Measurements from ENCODE around the gene PDE4B.
"Not testable (repeated sequence)": the region's sequence is repeated elsewhere in the genome, so short reads cannot be mapped to it uniquely, and the experiment has no call there.

The PDE4B gene

DNA sequence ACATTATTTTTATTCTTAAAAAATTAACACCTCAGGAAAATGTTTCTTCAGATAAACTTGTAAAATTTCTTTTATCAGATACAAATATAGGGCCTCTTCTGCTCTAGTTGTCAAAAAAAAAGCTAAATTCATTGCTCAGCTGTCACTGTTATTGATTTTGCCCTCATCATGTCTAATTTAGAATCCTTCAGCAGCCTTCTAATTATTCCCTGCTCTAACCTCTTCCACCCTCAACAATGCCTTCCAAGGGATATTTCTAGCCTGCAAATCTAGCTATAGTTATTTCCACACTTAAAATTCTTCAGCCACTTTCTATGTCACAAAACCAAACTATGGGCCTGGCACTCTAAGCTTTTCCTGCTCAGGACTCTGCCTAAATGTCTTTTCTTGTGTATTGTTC is 25.2 kb downstream of the PDE4B start:
- no peak for DNase-seq

GRCh38 chr1:65818966-65819365 is 26.3 kb downstream of the PDE4B start:
- no peak for DNase-seq

DNA sequence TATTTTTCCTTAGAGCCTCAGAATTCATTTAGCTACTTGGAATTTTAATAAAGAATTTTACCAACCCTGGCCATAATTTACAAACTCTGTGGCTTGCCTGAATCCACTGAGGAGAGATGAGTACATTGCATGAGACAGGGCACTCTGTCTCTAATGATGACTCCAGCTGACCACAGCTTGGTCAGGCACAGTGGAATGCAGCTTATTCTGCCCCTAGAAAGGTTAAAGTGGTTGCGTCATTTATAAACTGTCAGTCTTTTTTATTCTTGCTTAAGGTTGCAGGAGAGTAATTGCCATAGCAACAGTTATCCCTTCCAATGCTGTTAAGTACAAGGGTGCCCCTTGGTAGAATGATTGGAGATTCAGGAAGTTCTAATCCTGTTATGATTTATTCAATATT is 28.3 kb downstream of the PDE4B start:
- no peak for DNase-seq

DNA sequence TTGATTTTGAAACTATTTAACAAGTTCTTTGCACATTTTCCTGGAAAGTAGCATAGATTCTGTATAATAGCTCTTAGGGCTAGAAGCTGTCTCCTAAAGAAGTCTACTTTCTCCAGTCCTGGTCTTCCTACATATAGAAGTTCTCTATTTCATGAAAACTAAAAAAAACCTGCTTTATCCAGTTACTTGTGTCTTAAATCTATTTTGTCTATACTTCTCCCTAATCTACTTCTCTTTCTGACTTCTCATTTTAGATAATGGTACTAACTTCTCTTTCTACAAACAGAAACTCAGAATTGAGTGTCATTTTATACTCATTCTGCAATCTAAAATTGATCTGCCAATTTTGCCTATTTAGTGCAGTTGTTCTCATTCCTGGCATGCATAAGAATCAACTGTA is 28.7 kb downstream of the PDE4B start:
- DNase-seq: no peak

GRCh38 chr1:65824103-65824502 is 31.4 kb downstream of the PDE4B start:
- no peak for DNase-seq

- DNase-seq: no peak
Measured at GRCh38 chr1:65825741-65826140, 33.0 kb downstream of the PDE4B start.

- no peak for DNase-seq
Measured at GRCh38 chr1:65826782-65827181, 34.1 kb downstream of the PDE4B start.

GRCh38 chr1:65827346-65827745 is 34.7 kb downstream of the PDE4B start:
- DNase-seq: no peak

DNA sequence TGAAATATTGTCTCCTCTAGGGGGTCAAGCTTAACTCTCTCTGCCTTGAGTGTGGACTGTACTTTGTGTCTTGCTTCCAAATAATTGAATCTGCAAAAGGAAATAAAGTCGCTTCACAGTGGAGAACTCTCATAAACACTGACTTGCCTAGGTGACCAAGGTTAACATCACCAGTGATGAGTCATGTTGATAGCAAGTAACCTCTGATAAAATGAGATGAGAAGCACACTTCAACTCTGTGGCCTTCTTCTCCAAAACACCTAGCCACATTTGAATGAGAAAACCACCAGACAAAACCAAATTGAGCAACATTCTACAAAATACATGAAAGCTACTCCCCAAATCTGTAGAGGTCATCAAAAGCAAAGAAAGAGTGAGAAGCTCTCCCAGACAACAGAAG is 37.6 kb downstream of the PDE4B start:
- no peak for DNase-seq

DNA sequence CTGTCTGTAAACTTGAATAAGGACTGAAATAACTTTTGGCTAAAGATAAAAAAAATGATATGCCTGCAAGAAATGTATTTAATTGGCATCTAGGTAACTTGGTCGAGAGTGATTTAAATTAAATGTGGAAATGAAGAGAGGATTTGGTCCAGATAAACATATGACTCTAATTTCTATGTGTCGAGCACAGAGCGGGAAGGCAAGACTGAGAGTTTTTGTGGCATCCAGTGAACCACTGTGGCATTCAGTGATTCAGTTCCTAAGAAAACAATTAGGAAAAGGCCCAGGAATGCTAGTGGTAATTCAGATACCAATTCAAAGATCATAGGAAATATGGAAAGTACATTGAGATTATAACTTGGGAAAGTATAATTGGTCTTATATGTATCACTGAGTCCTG is 39.6 kb downstream of the PDE4B start:
- no peak for DNase-seq

DNA sequence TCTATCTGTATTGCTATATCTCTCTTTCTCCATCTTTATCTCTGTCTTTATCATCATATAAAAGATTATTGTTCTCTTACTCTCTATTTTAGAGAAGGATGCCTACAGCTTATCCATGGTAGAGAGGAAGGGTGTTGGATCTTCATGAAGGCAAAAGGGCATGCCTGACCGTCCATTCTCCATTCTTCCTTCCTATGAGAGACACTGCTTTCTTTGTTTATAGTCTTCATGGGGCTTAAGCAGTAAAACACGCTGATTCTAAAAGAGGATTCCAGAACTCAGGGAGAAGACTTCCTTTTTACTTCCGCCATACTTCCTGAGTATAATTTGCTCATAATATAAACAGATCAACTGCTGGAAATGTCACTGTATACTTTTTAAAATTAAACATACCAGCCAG is 44.0 kb downstream of the PDE4B start:
- DNase-seq: no peak

DNA sequence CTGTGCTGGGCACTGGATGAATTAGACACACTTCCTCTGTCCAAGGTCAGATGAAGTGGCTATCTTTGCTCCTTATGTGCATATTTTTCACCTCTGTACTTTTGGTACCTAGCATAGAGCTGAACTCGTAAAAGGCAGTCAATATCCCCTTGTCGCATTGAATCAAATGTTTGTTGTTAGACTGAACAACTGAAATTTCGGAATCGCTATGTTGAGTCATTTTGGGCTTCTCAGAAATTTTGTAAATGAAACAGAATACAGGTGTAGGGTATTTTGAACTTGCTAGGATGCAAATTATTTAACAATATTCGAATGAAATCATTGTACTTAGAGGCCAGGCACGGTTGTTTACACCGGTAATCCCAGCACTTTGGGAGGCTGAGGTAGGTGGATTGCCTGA is 48.0 kb downstream of the PDE4B start:
- no peak for DNase-seq

- DNase-seq: no peak
Measured at GRCh38 chr1:65844296-65844695, 51.6 kb downstream of the PDE4B start.

DNA sequence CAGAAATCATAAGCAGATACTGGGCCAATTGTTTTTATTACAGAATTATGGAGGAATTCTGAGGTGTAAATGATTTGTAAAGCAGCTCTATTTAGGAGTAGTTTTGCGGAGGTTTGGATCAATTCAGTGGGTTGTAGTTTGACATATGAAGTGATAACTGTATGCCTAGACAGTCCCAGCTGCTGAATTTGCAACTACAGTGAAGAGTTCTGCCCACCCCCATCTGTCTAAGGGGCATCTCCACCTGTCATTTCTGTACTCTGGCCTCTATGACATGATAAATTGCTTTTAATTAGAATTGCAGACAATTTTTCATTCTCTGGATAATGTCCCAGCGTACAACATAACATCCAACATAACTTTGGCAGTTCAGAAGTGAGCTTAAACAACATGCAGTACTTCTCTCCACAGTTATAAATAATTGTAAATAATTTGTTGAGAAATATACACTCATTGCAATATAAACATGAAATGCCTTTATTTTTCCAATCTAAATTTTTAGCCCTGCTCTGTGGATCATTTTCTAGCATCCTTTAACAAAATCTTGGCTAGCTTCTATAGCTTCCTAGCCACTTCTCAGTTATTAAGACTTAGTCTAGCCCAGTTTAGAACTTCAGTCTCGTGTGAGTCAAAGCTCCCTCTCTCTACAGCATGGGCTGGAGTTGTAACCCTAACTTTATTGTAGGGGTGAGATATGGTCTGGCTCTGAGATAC is 52.3 kb downstream of the PDE4B start:
- no peak for DNase-seq

DNA sequence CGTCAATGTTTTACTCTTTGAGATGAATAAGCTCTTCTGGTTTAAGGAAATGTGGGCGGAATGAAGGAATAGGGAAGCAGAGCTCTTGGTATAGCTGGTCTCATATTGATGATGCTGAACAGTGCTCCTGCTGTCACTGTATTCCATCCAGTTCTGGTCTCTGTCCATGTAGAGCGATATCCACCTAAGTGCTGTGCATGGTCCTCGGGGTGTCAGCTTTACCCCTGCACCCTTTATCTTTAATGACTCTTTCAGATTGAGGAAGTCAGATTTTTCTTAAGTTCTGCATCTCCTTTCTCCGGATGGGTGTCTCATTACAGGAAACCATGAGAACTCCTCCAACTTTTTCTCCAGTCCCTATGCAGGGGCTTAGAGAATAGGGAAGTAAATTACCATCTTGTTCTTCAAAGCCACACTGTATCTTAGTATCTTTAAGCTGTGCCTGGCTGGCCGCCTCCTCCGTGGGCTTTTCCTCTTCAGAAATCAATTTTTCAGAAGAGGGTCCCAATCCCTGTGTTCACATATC is 52.9 kb downstream of the PDE4B start:
- DNase-seq: no peak

DNA sequence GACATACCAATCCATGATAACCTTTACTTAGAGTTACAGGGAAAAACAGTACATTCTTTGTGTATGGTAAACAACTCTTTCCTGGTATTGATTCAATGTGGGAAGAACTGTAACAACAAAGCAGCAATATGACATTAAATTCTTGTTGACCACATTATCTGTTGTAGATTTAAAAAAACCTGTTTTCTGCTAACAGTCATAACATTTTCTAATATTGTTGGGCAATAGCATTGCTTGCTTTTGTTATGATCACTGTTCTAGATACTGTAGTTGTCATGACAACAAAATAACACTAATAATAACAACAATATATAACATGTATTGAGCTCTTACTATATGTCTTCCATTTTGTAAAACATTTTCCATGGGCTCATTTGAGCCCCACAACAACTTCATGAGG is 54.2 kb downstream of the PDE4B start:
- no peak for DNase-seq

DNA sequence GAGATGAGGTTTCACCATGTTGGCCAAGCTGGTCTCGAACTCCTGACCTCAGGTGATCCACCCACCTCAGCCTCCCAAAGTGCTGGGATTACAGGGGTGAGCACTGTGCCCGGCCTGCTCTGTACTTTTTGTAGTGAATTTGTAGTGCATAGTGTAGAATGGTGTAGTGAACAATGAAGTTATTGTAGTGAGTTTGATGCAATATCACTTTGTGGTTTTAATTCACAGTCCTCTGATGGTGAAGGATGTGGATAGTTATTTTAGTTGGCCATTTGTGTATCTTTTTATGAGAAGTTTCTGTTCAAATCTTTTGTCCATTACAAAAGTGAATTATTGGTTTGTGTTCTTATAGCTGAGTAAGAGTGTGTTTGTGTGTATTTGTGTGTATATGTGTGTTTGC is 57.6 kb downstream of the PDE4B start:
- no peak for DNase-seq

- not testable (repeated sequence) for DNase-seq
Measured at GRCh38 chr1:65856591-65856990, 63.9 kb downstream of the PDE4B start.

DNA sequence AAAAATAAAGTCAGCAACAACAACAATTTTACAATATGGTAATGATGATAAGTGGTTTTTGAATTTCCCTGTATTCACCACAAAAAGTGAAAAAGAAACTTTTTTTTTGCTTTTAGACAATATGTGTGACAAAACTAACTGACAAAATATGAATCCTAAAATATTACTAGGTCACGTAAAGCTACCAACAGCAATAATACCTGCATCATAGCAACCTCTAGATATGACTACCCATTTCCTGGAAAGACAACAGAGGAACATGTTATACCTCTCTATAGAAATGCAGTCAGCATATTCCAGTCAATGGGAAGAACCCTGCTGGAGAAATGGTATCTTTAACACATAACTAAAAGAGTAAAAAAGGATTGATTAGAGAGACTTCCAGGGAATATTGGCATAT is 73.7 kb downstream of the PDE4B start:
- DNase-seq: no peak

DNA sequence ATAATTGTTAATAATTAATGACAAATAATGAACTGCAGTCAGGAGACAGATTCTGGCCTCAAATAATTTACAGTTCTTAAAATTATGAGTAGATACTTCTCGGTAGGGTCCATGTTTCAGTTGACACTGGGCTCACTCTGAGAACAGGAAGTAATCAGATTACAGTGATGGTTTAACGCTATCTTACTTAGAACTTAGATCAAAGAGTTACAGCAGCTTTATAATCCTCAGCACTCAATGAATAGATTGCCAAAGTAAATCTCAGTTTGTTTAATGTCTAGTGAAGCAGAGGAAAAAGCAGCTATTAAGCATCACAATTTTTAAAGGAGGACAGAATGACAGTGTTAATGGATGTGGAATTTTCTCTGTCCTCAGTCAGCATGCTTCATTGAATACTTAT is 79.6 kb downstream of the PDE4B start:
- no peak for DNase-seq

GRCh38 chr1:65878342-65878741 is 85.6 kb downstream of the PDE4B start:
- DNase-seq: not testable (repeated sequence)

- DNase-seq: no peak
Measured at GRCh38 chr1:65880611-65881010, 87.9 kb downstream of the PDE4B start.

DNA sequence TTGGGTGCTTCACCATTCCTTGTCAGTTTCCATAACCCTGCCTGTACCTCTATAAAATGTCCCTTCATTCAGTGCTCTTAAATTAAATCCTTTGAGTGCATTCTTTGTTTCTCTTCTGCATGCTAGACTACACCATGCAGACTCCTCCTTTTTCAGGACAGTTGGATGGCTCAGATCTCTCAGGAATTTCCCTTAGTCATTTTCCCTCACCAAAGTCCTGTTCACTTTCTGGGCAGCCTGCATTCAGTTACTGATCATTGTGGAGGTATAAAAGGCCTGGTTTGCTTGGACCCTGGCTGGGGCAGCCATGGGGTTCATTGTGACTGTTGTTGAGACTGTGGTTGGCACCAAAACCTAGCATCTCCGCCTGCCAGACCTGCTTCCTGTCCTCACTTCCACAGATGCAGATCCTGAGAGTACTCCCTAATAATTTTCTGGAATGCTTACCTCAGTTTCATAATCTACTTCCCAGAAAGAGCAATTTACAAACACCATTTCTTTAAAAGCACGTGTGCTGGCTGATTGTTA is 88.4 kb downstream of the PDE4B start:
- DNase-seq: no peak

DNA sequence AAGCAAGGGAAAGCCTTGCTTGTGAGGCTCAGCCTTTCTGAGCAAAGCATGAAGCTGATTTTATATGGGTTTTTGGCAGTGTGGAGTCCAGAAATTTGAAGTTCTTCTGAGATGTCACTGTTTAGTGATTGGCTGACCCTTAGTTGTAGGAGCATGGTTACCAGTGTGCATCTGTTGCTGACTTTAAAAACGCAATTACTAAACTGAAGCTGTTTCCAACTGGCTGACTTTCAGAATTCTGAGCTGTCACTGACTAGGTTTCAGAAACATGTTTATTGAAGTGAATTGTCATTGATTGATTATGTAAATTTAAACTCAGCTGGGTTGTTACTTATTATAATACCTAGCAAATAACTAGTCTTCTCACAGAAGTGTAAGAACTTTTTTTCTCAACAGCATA is 89.4 kb downstream of the PDE4B start:
- DNase-seq: no peak

- DNase-seq: no peak
Measured at GRCh38 chr1:65889441-65889840, 96.7 kb downstream of the PDE4B start.

Data from NCI-H2171 (cell line).